OCI-LY7 (cell line): ENCODE results near the gene SELPLG. TPM values are rescaled to one million over a fixed set of nuclear protein-coding genes. Genes with fewer than 3 reads are reported as not detected.
A peak's percentile ranks its signal among the peaks of the same experiment; 100 is the strongest.

Experiments used
- BruUV-seq: library from RNA; stranded (reverse); fragments of 400-500 nt; replicated peaks from 2 replicates; lab custom pipeline; 2021; lab: Mats Ljungman, UMichigan
- CTCF ChIA-PET: fragments of 300-600 bp; sonication (Branson Sonifier 250); formaldehyde crosslinking; loops from one replicate; lab custom pipeline; 2022; ENCODE audit warnings: antibody characterized with exemption; ENCODE audit not compliant: unreplicated experiment; lab: Charles Lee
- POLR2A ChIA-PET: fragments of 300-600 bp; sonication (Branson Sonifier 250); formaldehyde crosslinking; loops from one replicate; lab custom pipeline; 2022; ENCODE audit warnings: antibody characterized with exemption; lab: Charles Lee
- DNase-seq: peaks from one replicate; pipeline ENCODE4 v3.0.0-alpha.2; 2015; ENCODE audit warnings: low spot score
- H2AFZ ChIP-seq: fragments of 200-600 bp; sonication (generic), shearing (Covaris generic); 2 replicates; pipeline ENCODE4 v1.6.1; 2014; ENCODE audit warnings: mild to moderate bottlenecking, antibody characterized with exemption, low read length, moderate library complexity
- H3K27ac ChIP-seq: fragments of 200-600 bp; sonication (generic); 2 replicates; pipeline ENCODE4 v1.5.1; 2014; ENCODE audit warnings: mixed run types, low read depth, mild to moderate bottlenecking, moderate library complexity, low read length, inconsistent platforms; ENCODE audit not compliant: poor library complexity, severe bottlenecking
- H3K36me3 ChIP-seq: fragments of 200-600 bp; sonication (generic); 2 replicates; pipeline ENCODE4 v1.6.1; 2014; ENCODE audit warnings: mild to moderate bottlenecking, antibody characterized with exemption, low read length, moderate library complexity, mixed read lengths; ENCODE audit not compliant: insufficient read depth
- H3K4me1 ChIP-seq: fragments of 200-600 bp; sonication (generic); 2 replicates; pipeline ENCODE4 v1.5.1; 2014; ENCODE audit warnings: mild to moderate bottlenecking, low read length; ENCODE audit not compliant: insufficient read depth, poor library complexity, severe bottlenecking
- H3K4me2 ChIP-seq: fragments of 200-600 bp; sonication (generic); 2 replicates; pipeline ENCODE4 v1.6.1; 2014; ENCODE audit warnings: mild to moderate bottlenecking, low read length
- H3K4me3 ChIP-seq: fragments of 200-600 bp; sonication (generic); 2 replicates; pipeline ENCODE4 v1.5.1; 2014; ENCODE audit warnings: mild to moderate bottlenecking, low read depth, low read length; ENCODE audit not compliant: poor library complexity, severe bottlenecking
- H3K79me2 ChIP-seq: fragments of 200-600 bp; sonication (generic); 2 replicates; pipeline ENCODE4 v1.6.1; 2016; ENCODE audit warnings: low read depth, mild to moderate bottlenecking, low read length, moderate library complexity, mixed read lengths; ENCODE audit not compliant: insufficient read depth
- H3K9me2 ChIP-seq: fragments of 200-600 bp; sonication (generic); 2 replicates; pipeline ENCODE4 v1.6.1; 2016; ENCODE audit warnings: mild to moderate bottlenecking, low read length, mixed read lengths; ENCODE audit not compliant: insufficient read depth
- H3K9me3 ChIP-seq: fragments of 200-600 bp; sonication (generic); 2 replicates; pipeline ENCODE4 v1.6.1; 2014; ENCODE audit warnings: mild to moderate bottlenecking, mixed run types, low read length, mixed read lengths
- H4K20me1 ChIP-seq: fragments of 200-600 bp; sonication (generic); 2 replicates; pipeline ENCODE4 v1.6.1; 2014; ENCODE audit warnings: mild to moderate bottlenecking, antibody characterized with exemption, low read length, moderate library complexity, mixed read lengths; ENCODE audit not compliant: insufficient read depth
- CTCF ChIP-seq: fragments of 200-600 bp; sonication (generic); conservative IDR thresholded peaks from 2 replicates; pipeline ENCODE4 v1.5.1; 2014; ENCODE audit warnings: mild to moderate bottlenecking, antibody characterized with exemption, low read length, moderate library complexity, mixed read lengths
- EZH2phosphoT487 ChIP-seq: fragments of 200-600 bp; sonication (generic); IDR thresholded peaks from 2 replicates; pipeline ENCODE4 v1.6.1; 2018; ENCODE audit warnings: low read depth, borderline replicate concordance, mild to moderate bottlenecking, mixed run types, antibody characterized with exemption, low read length, moderate library complexity, mixed read lengths
- intact Hi-C: fragments of 100-400 bp; cut with micrococcal nuclease; formaldehyde crosslinking; loops from one replicate; pipeline ENCODE4 v1.10.0; 2022; ENCODE audit not compliant: unreplicated experiment
- total RNA-seq, 2 experiments: library from RNA; depleted of rRNA in 1 of 2; stranded (reverse); fragments of >200 nt in 1 of 2; shearing (Covaris generic) in 1 of 2; gene quantifications; 2 replicates each; pipeline ENCODE4 v1.2.3, GENCODE V29; 2014 to 2022

The SELPLG gene
- total RNA-seq, 2 experiments from 2014 or later, result 20.0 to 21.0 TPM

- DNase-seq, result no peak
- intact Hi-C loops, result no loop called here
- CTCF ChIA-PET, result no interaction called here
- Histone ChIP-seq H3K79me2 (no peaks in the 10 kb centered on the region), H3K27ac (no peak overlapping the region), H3K4me1 (peaks cover 40% of the 10 kb centered on the region), H3K9me3 (no peaks in the 10 kb centered on the region), H3K36me3 (peaks cover 28% of the 10 kb centered on the region), H2AFZ (no peak overlapping the region), H3K9me2 (no peaks in the 10 kb centered on the region), H4K20me1 (no peaks in the 10 kb centered on the region), H3K4me2 (no peak overlapping the region), H3K4me3 (no peak overlapping the region)
- TF ChIP-seq CTCF, result no peak
- no peak for TF ChIP-seq EZH2phosphoT487
- no TSS peak for BruUV-seq
- POLR2A ChIA-PET, result interaction anchor here (7.5 kb wide), 1 partner anchor 55 kb away, joined by 47 read pairs; no protein-coding TSS in a partner anchor
Observed at GRCh38 chr12:108622921-108623514, 10.7 kb downstream of the SELPLG start.

GRCh38 chr12:108622421-108622820 is 11.3 kb downstream of the SELPLG start:
- Histone ChIP-seq H4K20me1 (no peaks in the 10 kb centered on the region), H3K9me2 (no peaks in the 10 kb centered on the region), H3K79me2 (no peaks in the 10 kb centered on the region), H3K4me2 (peak overlapping the region; percentile 4; the same call in 1 of the 2 replicates), H2AFZ (no peak overlapping the region), H3K4me1 (peaks cover 40% of the 10 kb centered on the region), H3K27ac (no peak overlapping the region), H3K4me3 (no peak overlapping the region), H3K36me3 (peaks cover 28% of the 10 kb centered on the region), H3K9me3 (no peaks in the 10 kb centered on the region)
- intact Hi-C loops, result no loop called here
- TF ChIP-seq EZH2phosphoT487, result no peak
- TF ChIP-seq CTCF, result no peak
- POLR2A ChIA-PET, result interaction anchor here (0.8 to 7.5 kb wide), 2 partner anchors 16 to 54 kb away, joined by 3 to 47 read pairs; no protein-coding TSS in a partner anchor
- TSS peak; percentile 73 for BruUV-seq
- DNase-seq, result peak; percentile 61
- CTCF ChIA-PET, result no interaction called here

- no peak overlapping the region for H3K4me2 ChIP-seq
- H4K20me1 ChIP-seq, result no peaks in the 10 kb centered on the region
- H3K9me3 ChIP-seq, result peaks cover 3% of the 10 kb centered on the region
- TF ChIP-seq CTCF (no peak), EZH2phosphoT487 (no peak)
- no peak overlapping the region for H3K27ac ChIP-seq
- no peak overlapping the region for H2AFZ ChIP-seq
- CTCF ChIA-PET, result interaction anchor here (0.6 to 1.1 kb wide), 3 partner anchors 9 to 59 kb away, joined by 3 read pairs; no protein-coding TSS in a partner anchor
- BruUV-seq, result no TSS peak
- no peaks in the 10 kb centered on the region for H3K79me2 ChIP-seq
- no peak for DNase-seq
- no peak overlapping the region for H3K4me3 ChIP-seq
- H3K9me2 ChIP-seq, result no peaks in the 10 kb centered on the region
- POLR2A ChIA-PET, result interaction anchor here (0.6 to 7.5 kb wide), 5 partner anchors 10 to 267 kb away, joined by 3 to 85 read pairs (median 4); partner anchors contain the start of gene SELPLG
- H3K36me3 ChIP-seq, result peaks cover 28% of the 10 kb centered on the region
- intact Hi-C loops, result no loop called here
- H3K4me1 ChIP-seq, result peaks cover 41% of the 10 kb centered on the region
Observed at GRCh38 chr12:108621161-108621560, 12.5 kb downstream of the SELPLG start.
